NB4 (cell line): Measurements from ENCODE around the gene SPECC1L.
"Not testable (repeated sequence)": the region's sequence is repeated elsewhere in the genome, so short reads cannot be mapped to it uniquely, and the experiment has no call there.

Experiments used
- DNase-seq: peaks from one replicate; pipeline ENCODE4 v3.0.0; 2010; ENCODE audit warnings: low read depth
- H3K4me3 ChIP-seq: one replicate; pipeline ENCODE4 v1.5.1; 2011; ENCODE audit warnings: mild to moderate bottlenecking, low read depth, low read length, moderate library complexity
- MYC ChIP-seq: IDR thresholded peaks from 2 replicates; pipeline ENCODE4 v1.6.1; 2011; ENCODE audit warnings: low read depth, low read length
- POLR2A ChIP-seq: IDR thresholded peaks from 2 replicates; pipeline ENCODE4 v1.6.1; 2011; ENCODE audit warnings: mild to moderate bottlenecking; ENCODE audit not compliant: insufficient read length; ENCODE audit errors: extremely low read depth
- TF ChIP-seq, protein P1 (sequence below): IDR thresholded peaks from one replicate; pipeline ENCODE4 v1.5.1; 2012; ENCODE audit warnings: low read depth, low read length
- TF ChIP-seq, protein P2 (sequence below): IDR thresholded peaks from 2 replicates; pipeline ENCODE4 v1.6.1; 2011; ENCODE audit warnings: low read depth, low read length

The SPECC1L gene

DNA sequence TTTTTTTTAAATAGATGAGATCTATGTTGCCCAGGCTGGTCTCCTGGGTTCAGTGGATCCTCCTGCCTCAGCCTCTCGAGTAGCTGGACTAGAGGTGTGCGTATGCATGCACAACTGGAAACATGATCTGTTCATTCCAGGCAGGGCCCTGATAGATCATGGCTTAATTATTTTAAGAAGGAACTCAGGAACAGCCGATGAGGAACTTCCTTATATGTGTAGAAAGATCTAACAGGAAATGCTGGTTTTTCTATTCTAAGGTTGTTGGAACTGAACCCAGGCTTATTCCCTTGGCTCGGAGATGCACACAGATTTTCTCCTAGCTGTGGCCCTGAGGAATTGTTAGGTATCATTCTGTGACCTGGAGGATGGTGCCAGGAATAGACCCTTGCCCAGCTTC, 32.4 kb downstream of the SPECC1L start:
- no peak for DNase-seq
- no peak overlapping the region for H3K4me3 ChIP-seq
- TF ChIP-seq, protein P1, sequence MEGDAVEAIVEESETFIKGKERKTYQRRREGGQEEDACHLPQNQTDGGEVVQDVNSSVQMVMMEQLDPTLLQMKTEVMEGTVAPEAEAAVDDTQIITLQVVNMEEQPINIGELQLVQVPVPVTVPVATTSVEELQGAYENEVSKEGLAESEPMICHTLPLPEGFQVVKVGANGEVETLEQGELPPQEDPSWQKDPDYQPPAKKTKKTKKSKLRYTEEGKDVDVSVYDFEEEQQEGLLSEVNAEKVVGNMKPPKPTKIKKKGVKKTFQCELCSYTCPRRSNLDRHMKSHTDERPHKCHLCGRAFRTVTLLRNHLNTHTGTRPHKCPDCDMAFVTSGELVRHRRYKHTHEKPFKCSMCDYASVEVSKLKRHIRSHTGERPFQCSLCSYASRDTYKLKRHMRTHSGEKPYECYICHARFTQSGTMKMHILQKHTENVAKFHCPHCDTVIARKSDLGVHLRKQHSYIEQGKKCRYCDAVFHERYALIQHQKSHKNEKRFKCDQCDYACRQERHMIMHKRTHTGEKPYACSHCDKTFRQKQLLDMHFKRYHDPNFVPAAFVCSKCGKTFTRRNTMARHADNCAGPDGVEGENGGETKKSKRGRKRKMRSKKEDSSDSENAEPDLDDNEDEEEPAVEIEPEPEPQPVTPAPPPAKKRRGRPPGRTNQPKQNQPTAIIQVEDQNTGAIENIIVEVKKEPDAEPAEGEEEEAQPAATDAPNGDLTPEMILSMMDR, result no peak
- TF ChIP-seq MYC, result no peak
- TF ChIP-seq, protein P2, sequence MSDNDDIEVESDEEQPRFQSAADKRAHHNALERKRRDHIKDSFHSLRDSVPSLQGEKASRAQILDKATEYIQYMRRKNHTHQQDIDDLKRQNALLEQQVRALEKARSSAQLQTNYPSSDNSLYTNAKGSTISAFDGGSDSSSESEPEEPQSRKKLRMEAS, result no peak
- TF ChIP-seq POLR2A, result no peak

DNA sequence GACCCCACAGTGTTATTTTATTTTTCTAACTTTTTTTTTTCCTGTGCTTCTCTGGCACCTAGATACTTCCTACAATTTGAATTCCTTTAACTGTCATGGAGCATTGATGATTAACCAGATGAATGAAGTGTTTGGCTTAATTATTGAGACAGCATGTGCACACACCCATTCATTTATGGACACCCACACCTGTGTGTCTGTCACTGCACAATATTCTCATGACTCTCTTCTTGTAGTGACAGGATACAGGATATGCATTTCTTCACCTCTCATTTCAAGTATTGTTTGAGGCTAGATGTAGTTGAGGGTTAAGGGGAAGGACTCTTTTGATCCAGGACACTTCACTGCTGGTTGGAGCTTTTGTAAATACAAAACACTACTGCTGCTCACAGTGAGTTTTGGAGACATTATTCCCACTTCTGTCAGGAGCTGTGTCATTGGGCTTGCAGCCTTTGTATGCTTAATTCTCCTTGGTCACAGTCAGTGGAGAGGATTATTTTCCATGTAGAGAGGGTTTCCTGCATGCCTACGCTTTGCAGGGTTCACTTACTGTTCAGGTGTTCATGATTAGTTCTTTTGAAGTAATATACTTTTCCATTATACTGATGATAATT, 33.5 kb downstream of the SPECC1L start:
- DNase-seq, result no peak
- H3K4me3 ChIP-seq, result no peak overlapping the region
- no peak for TF ChIP-seq MYC
- TF ChIP-seq, protein P2, result no peak
- TF ChIP-seq POLR2A, result no peak
- TF ChIP-seq, protein P1, result no peak

DNA sequence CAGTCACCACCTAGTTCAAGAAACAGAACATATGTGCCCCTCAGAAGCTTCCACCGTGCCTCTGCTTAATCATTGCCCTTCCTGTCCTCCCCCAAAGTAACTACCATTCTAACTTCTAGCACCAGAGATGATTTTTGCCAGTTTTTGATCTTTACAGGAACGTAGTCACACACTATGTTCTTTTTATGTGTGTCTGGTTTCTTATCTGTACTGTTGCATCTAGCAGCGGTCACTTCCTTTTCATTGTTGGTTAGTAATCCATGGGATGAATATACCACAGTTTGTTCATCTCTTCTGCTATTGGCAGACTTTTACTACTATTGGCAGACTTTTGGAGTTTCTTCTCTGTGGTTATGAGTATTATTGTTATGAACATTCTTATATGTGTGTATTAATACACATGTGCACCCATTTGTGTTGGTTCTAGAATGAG, 34.6 kb downstream of the SPECC1L start:
- TF ChIP-seq, protein P1, result no peak
- TF ChIP-seq MYC (no peak), POLR2A (no peak)
- TF ChIP-seq, protein P2, result no peak

DNA sequence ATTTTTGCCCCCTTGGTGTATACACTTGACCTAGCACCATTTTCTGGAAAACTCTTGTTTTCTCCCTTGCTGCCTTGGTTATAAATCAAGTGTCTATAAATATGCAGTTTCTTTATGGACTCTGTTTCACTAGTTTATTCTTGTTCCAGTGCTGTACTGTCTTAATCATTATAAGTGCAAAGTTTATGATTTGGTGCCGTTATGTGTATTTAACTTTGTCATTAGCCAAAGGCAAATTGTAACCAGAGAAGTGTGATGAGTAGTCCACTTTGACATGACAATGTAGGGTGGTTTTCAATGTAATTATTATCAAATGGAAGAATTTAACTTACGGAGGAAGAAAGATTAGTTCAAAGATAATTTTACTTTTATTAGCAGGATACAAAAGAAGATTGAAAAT, 40.3 kb downstream of the SPECC1L start:
- TF ChIP-seq POLR2A, result no peak
- TF ChIP-seq MYC, result no peak
- TF ChIP-seq, protein P2, result no peak
- TF ChIP-seq, protein P1, result no peak
- no peak for DNase-seq
- no peak overlapping the region for H3K4me3 ChIP-seq

More for the DNA sequence above, 34.6 kb downstream of the SPECC1L start:
- H3K4me3 ChIP-seq, result no peak overlapping the region
- DNase-seq, result peak; percentile 42

DNA sequence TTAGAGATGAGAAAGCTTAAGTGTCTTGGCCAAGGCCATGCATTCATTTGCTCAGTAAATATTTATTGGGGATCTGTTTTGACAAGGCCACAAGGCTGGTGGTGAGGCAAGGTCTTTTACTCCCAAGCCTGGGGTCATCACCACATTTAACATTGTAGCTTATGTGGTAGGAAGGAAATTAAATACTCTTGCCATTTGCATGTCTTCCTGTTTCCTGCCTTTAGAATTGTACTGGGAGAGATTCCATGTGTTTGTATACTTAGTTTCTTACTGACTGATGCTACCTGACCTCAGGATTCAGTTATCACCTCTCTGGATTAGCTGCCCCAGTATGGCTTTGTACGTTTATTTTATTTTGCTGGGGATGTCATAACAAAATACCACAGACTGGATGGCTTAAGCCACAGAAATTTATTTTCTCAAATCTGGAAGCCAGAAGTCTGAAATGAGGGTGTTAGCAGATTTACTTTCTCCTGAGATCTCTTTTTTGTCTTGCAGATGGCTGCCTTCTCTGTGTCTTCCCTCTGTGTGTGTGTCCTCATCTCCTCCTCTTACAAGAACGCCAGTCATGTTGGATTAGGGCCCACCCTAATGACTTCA, 44.8 kb downstream of the SPECC1L start:
- no peak overlapping the region for H3K4me3 ChIP-seq
- no peak for DNase-seq
- TF ChIP-seq MYC, result no peak
- TF ChIP-seq, protein P2, result no peak

DNA sequence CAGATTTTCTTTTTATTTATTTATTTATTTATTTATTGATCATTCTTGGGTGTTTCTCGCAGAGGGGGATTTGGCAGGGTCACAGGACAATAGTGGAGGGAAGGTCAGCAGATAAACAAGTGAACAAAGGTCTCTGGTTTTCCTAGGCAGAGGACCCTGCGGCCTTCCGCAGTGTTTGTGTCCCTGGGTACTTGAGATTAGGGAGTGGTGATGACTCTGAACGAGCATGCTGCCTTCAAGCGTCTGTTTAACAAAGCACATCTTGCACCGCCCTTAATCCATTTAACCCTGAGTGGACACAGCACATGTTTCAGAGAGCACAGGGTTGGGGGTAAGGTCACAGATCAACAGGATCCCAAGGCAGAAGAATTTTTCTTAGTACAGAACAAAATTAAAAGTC, 45.6 kb downstream of the SPECC1L start:
- DNase-seq, H3K4me3 ChIP-seq: not testable (repeated sequence)

DNA sequence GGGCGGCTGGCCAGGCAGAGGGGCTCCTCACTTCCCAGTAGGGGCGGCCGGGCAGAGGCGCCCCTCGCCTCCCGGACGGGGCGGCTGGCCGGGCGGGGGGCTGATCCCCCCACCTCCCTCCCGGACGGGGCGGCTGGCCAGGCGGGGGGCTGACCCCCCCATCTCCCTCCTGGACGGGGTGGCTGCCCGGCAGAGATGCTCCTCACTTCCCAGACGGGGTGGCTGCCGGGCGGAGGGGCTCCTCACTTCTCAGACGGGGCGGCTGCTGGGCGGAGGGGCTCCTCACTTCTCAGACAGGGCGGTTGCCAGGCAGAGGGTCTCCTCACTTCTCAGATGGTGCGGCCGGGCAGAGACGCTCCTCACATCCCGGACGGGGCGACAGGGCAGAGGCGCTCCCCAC, 46.9 kb downstream of the SPECC1L start:
- DNase-seq, H3K4me3 ChIP-seq: not testable (repeated sequence)
